Astrocyte (in vitro differentiated cells and primary cell): Measurements from ENCODE around the gene FAXC. TPM values are rescaled to one million over a fixed set of nuclear protein-coding genes. Genes with fewer than 3 reads are reported as not detected.
A peak's percentile ranks its signal among the peaks of the same experiment; 100 is the strongest.

Source experiments
- DNase-seq: peaks from one replicate; pipeline ENCODE4 v3.0.0-alpha.2; 2010; ENCODE audit warnings: low read depth
- FAIRE-seq: peaks from 2 replicates; lab custom pipeline; 2011; peaks lifted over from hg19 to GRCh38; lab: Jason Lieb, UNC
- H2AFZ ChIP-seq: 2 replicates; pipeline ENCODE4 v1.6.0; 2012; ENCODE audit warnings: low read depth, low read length, inconsistent platforms
- H3K27ac ChIP-seq: 2 replicates; pipeline ENCODE4 v1.5.1; 2011; ENCODE audit warnings: low read depth, low read length, inconsistent platforms
- H3K27me3 ChIP-seq: 2 replicates; pipeline ENCODE4 v1.6.0; 2011; ENCODE audit warnings: low read length, inconsistent platforms; ENCODE audit not compliant: insufficient read depth
- H3K36me3 ChIP-seq: 2 replicates; pipeline ENCODE4 v1.5.1; 2011; ENCODE audit warnings: low read length, inconsistent platforms; ENCODE audit not compliant: insufficient read depth
- H3K4me1 ChIP-seq: 2 replicates; pipeline ENCODE4 v1.5.1; 2011; ENCODE audit warnings: low read length, inconsistent platforms; ENCODE audit not compliant: insufficient read depth
- H3K4me2 ChIP-seq: 2 replicates; pipeline ENCODE4 v1.6.0; 2012; ENCODE audit warnings: low read length, inconsistent platforms
- H3K4me3 ChIP-seq: 2 replicates; pipeline ENCODE4 v1.5.1; 2011; ENCODE audit warnings: low read depth, mild to moderate bottlenecking, low read length, inconsistent platforms; ENCODE audit not compliant: insufficient read depth
- H3K79me2 ChIP-seq: 2 replicates; pipeline ENCODE4 v1.6.0; 2012; ENCODE audit warnings: mild to moderate bottlenecking, low read length, inconsistent platforms; ENCODE audit not compliant: insufficient read depth
- H3K9ac ChIP-seq: 2 replicates; pipeline ENCODE4 v1.6.0; 2012; ENCODE audit warnings: mild to moderate bottlenecking, low read length, inconsistent platforms
- H3K9me3 ChIP-seq: 2 replicates; pipeline ENCODE4 v1.5.1; 2012; ENCODE audit warnings: low read depth, mild to moderate bottlenecking, low read length, inconsistent platforms; ENCODE audit not compliant: insufficient read depth
- H4K20me1 ChIP-seq: 2 replicates; pipeline ENCODE4 v1.6.0; 2012; ENCODE audit warnings: low read length, inconsistent platforms; ENCODE audit not compliant: insufficient read depth
- H3K27ac Mint-ChIP-seq: one replicate; pipeline ENCODE4 v1.8.0; 2021; ENCODE audit warnings: mild to moderate bottlenecking, mixed read lengths; ENCODE audit not compliant: unreplicated experiment
- H3K27me3 Mint-ChIP-seq: one replicate; pipeline ENCODE4 v1.8.0; 2021; ENCODE audit warnings: low read depth, mixed read lengths; ENCODE audit not compliant: unreplicated experiment
- H3K36me3 Mint-ChIP-seq: one replicate; pipeline ENCODE4 v1.8.0; 2021; ENCODE audit warnings: low read depth, mixed read lengths; ENCODE audit not compliant: unreplicated experiment
- H3K4me1 Mint-ChIP-seq: one replicate; pipeline ENCODE4 v1.8.0; 2021; ENCODE audit warnings: low read depth, mixed read lengths; ENCODE audit not compliant: unreplicated experiment
- H3K4me3 Mint-ChIP-seq: one replicate; pipeline ENCODE4 v1.8.0; 2021; ENCODE audit warnings: mild to moderate bottlenecking, moderate library complexity, mixed read lengths; ENCODE audit not compliant: unreplicated experiment
- H3K9me3 Mint-ChIP-seq: one replicate; pipeline ENCODE4 v1.8.0; 2021; ENCODE audit warnings: mild to moderate bottlenecking, mixed read lengths; ENCODE audit not compliant: unreplicated experiment
- CTCF ChIP-seq: IDR thresholded peaks from 2 replicates; pipeline ENCODE4 v1.5.1; 2011; ENCODE audit warnings: low read depth, mild to moderate bottlenecking, inconsistent platforms, low read length, moderate library complexity; ENCODE audit not compliant: insufficient read depth
- EZH2 ChIP-seq: IDR thresholded peaks from 2 replicates; pipeline ENCODE4 v1.6.1; 2012; ENCODE audit warnings: mild to moderate bottlenecking, low read length, inconsistent platforms; ENCODE audit not compliant: insufficient read depth
- total RNA-seq: library from RNA; stranded (reverse); gene quantifications from 2 replicates; pipeline ENCODE4 v1.2.1, GENCODE V29; 2021

Gene FAXC
- total RNA-seq, 1 donor from 2014 or later, result 9.9 TPM

DNA sequence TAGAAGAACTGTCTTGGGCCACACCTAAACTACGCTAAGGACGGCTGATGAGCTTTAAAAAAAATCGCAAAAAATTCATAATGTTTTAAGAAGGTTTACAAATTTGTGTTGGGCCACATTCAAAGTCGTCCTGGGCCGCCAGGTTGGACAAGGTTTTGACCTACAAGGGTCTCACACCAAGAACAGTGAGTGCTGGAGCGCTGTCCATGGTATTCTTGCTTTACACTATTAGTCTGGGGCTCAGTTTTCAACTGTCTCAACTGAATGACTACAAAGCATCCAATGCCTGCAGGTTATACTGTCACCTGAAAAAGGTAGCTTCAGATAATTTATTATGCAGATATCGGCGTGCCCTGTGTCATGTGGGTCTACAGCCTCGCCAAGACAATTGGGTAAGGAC, 3.7 kb upstream of the FAXC start:
- H3K9ac ChIP-seq, result no peak overlapping the region
- no peaks in the 10 kb centered on the region for H4K20me1 ChIP-seq
- H2AFZ ChIP-seq, result no peak overlapping the region
- DNase-seq (no peak), FAIRE-seq (no peak)
- H3K27me3 ChIP-seq, result peaks cover 10% of the 10 kb centered on the region
- Mint-ChIP-seq H3K4me1 (no peaks in the 10 kb centered on the region), H3K27ac (no peak overlapping the region), H3K9me3 (peaks cover 3% of the 10 kb centered on the region), H3K4me3 (no peak overlapping the region), H3K27me3 (peaks cover 23% of the 10 kb centered on the region), H3K36me3 (no peaks in the 10 kb centered on the region)
- H3K9me3 ChIP-seq, result no peaks in the 10 kb centered on the region
- H3K4me1 ChIP-seq, result peaks cover 12% of the 10 kb centered on the region
- no peaks in the 10 kb centered on the region for H3K36me3 ChIP-seq
- no peak overlapping the region for H3K4me3 ChIP-seq
- TF ChIP-seq EZH2 (no peak), CTCF (no peak)
- H3K4me2 ChIP-seq, result no peak overlapping the region
- no peaks in the 10 kb centered on the region for H3K79me2 ChIP-seq
- H3K27ac ChIP-seq, result no peak overlapping the region

- Histone ChIP-seq H2AFZ (no peak overlapping the region), H3K4me2 (peak overlapping the region; percentile 93), H3K27me3 (no peaks in the 10 kb centered on the region), H3K36me3 (no peaks in the 10 kb centered on the region), H3K9me3 (no peaks in the 10 kb centered on the region), H4K20me1 (no peaks in the 10 kb centered on the region), H3K27ac (no peak overlapping the region), H3K4me3 (no peak overlapping the region), H3K4me1 (peaks cover 12% of the 10 kb centered on the region), H3K79me2 (no peaks in the 10 kb centered on the region), H3K9ac (no peak overlapping the region)
- Mint-ChIP-seq H3K4me1 (no peaks in the 10 kb centered on the region), H3K9me3 (no peaks in the 10 kb centered on the region), H3K27me3 (peaks cover 10% of the 10 kb centered on the region), H3K4me3 (peak overlapping the region; percentile 74), H3K27ac (peak overlapping the region; percentile 55), H3K36me3 (no peaks in the 10 kb centered on the region)
- no peak for FAIRE-seq
- DNase-seq, result no peak
- no peak for TF ChIP-seq EZH2
- no peak for TF ChIP-seq CTCF
Measured at GRCh38 chr6:99350573-99350972, 1.1 kb upstream of the FAXC start.

GRCh38 chr6:99348288-99349170, 945 bp downstream of the FAXC start:
- Histone ChIP-seq H3K4me3 (peak overlapping the region; percentile 66), H3K27me3 (no peaks in the 10 kb centered on the region), H3K9me3 (no peaks in the 10 kb centered on the region), H3K36me3 (no peaks in the 10 kb centered on the region), H3K27ac (no peak overlapping the region), H3K4me2 (peak overlapping the region; percentile 93), H3K4me1 (peaks cover 12% of the 10 kb centered on the region), H3K79me2 (no peaks in the 10 kb centered on the region), H4K20me1 (no peaks in the 10 kb centered on the region), H2AFZ (peak overlapping the region; percentile 95), H3K9ac (peak overlapping the region; percentile 80)
- peaks cover 3% of the 10 kb centered on the region for H3K36me3 Mint-ChIP-seq
- TF ChIP-seq EZH2 (no peak), CTCF (no peak)
- peak overlapping the region; percentile 85 for H3K4me3 Mint-ChIP-seq
- no peak for FAIRE-seq
- DNase-seq, result no peak
- H3K27me3 Mint-ChIP-seq, result peaks cover 5% of the 10 kb centered on the region
- H3K4me1 Mint-ChIP-seq, result peaks cover 11% of the 10 kb centered on the region
- no peaks in the 10 kb centered on the region for H3K9me3 Mint-ChIP-seq
- H3K27ac Mint-ChIP-seq, result no peak overlapping the region
